Gastroesophageal sphincter (tissue), 4 donors: Measurements from ENCODE around the gene NR6A1. TPM values are rescaled to one million over a fixed set of nuclear protein-coding genes. Genes with fewer than 3 reads are reported as not detected.

Experiments used
- ATAC-seq: fragments of 150-250 bp; one replicate; pipeline ENCODE4 v1.9.1; 2016; ENCODE audit warnings: mild to moderate bottlenecking, moderate library complexity
- H3K27ac ChIP-seq, 4 donors: fragments of 200-600 bp; sonication (generic) in 3 of 4; 1 replicate in 3 of 4; 2 replicates in 1 of 4; pipeline ENCODE4 v1.5.1; 2016 to 2019
- H3K27me3 ChIP-seq: fragments of 200-600 bp; sonication (generic); one replicate; pipeline ENCODE4 v1.5.1; 2019
- H3K36me3 ChIP-seq, 2 donors: fragments of 200-600 bp; sonication (generic); one replicate each; pipeline ENCODE4 v1.5.1; 2019; ENCODE audit warnings: control low read depth in 1 of 2
- H3K4me1 ChIP-seq, 3 donors: fragments of 200-600 bp; sonication (generic); 1 replicate in 2 of 3; 2 replicates in 1 of 3; pipeline ENCODE4 v1.5.1; 2016 to 2019; ENCODE audit warnings: control low read depth in 2 of 3
- H3K4me3 ChIP-seq, 2 donors: fragments of 200-600 bp; sonication (generic); one replicate each; pipeline ENCODE4 v1.5.1; 2019; ENCODE audit warnings: mild to moderate bottlenecking in 1 of 2, moderate library complexity in 1 of 2
- H3K9me3 ChIP-seq, 3 donors: fragments of 200-600 bp; sonication (generic); one replicate each; pipeline ENCODE4 v1.5.1; 2017 to 2019; ENCODE audit warnings: control low read depth in 2 of 3
- EP300 ChIP-seq: sonication (generic); formaldehyde crosslinking; IDR thresholded peaks from one replicate; pipeline ENCODE4 v1.6.1; 2017; ENCODE audit warnings: antibody characterized with exemption, mild to moderate bottlenecking
- POLR2A ChIP-seq, 2 donors: fragments of 450-650 bp; IDR thresholded peaks; one replicate each; pipeline ENCODE4 v1.6.1; 2017; ENCODE audit warnings: antibody characterized with exemption in 2 of 2, mild to moderate bottlenecking in 2 of 2, moderate library complexity in 1 of 2
- POLR2AphosphoS5 ChIP-seq: sonication (generic); formaldehyde crosslinking; IDR thresholded peaks from one replicate; pipeline ENCODE4 v1.6.1; 2017; ENCODE audit warnings: antibody characterized with exemption
- WGBS, 2 donors: methylation state at CpG; one replicate each; pipeline ENCODE4 v1.1.5; 2018; ENCODE audit warnings: low coverage in 1 of 2; 5-methylcytosine and 5-hydroxymethylcytosine counted together
- total RNA-seq, 4 donors: library from RNA; depleted of rRNA; stranded (reverse); fragments of >200 nt; gene quantifications; one replicate each; pipeline ENCODE4 v1.1.0, GENCODE V29; 2016
- TF ChIP-seq, protein P1 (sequence below), 4 experiments: fragments of 200-600 bp in 2 of 4; fragments of 450-650 bp in 2 of 4; sonication (generic) in 1 of 4; IDR thresholded peaks; one replicate each; pipeline ENCODE4 v1.5.1; 2017 to 2019; ENCODE audit warnings: antibody characterized with exemption in 4 of 4, mild to moderate bottlenecking in 2 of 4, moderate library complexity in 2 of 4

NR6A1 gene
- total RNA-seq, 4 donors from 2014 or later = 0.16 to 4.4 (median 0.62) TPM

DNA sequence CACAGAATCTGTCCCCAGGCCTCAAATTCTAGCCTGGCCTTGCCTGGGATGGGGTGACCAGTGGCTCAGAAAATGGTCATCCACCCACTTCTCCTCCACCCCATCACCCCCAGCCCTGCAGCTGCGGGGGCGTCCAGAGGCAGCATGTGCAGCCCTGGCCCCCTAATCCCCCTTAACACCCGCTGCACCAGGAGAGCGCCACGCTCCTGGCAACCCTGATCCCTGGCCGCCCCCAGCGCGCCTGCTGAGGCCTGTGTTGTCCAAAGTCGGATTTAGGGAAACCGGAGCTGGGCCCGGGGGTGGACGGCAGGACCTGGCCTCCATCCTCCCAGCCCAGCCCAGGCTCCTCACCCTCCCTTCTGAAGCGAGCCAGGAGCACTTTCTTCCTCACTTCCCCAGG lies 285.9 kb downstream of the NR6A1 start:
- TF ChIP-seq POLR2A (IDR thresholded peaks at IDR 0.05) (no peak), EP300 (no peak), POLR2AphosphoS5 (no peak)
- TF ChIP-seq, protein P1, sequence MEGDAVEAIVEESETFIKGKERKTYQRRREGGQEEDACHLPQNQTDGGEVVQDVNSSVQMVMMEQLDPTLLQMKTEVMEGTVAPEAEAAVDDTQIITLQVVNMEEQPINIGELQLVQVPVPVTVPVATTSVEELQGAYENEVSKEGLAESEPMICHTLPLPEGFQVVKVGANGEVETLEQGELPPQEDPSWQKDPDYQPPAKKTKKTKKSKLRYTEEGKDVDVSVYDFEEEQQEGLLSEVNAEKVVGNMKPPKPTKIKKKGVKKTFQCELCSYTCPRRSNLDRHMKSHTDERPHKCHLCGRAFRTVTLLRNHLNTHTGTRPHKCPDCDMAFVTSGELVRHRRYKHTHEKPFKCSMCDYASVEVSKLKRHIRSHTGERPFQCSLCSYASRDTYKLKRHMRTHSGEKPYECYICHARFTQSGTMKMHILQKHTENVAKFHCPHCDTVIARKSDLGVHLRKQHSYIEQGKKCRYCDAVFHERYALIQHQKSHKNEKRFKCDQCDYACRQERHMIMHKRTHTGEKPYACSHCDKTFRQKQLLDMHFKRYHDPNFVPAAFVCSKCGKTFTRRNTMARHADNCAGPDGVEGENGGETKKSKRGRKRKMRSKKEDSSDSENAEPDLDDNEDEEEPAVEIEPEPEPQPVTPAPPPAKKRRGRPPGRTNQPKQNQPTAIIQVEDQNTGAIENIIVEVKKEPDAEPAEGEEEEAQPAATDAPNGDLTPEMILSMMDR (IDR thresholded peaks at IDR 0.05) = no peak

DNA sequence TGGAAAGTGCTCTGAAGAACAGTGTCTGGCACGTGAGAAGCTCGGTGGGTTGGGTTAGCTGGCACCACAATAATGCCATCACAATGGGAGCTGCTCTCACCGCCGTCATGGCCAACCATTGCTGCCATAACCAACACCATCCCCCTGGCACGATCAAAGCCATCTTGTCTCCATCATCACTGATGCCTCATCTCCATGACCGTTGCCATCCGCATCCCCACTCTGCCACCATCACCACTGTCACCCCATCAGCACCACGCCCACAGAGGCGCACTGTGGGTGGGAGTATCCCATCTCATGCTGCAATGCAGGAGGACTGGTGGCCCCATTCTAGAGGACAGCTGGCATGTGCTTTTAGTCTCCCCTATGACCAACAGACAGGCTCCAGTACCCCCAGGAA lies 287.6 kb downstream of the NR6A1 start:
- no peak for ATAC-seq
- Histone ChIP-seq H3K27me3 (peaks cover 83% of the 10 kb centered on the region), H3K36me3 (no peaks in the 10 kb centered on the region), H3K4me1 (no peaks in the 10 kb centered on the region), H3K9me3 (no peaks in the 10 kb centered on the region), H3K4me3 (no peak overlapping the region), H3K27ac (no peak overlapping the region)
- TF ChIP-seq, protein P1 (IDR thresholded peaks at IDR 0.05) = no peak
- TF ChIP-seq POLR2A (IDR thresholded peaks at IDR 0.05) (no peak), EP300 (no peak), POLR2AphosphoS5 (no peak)
- 89 to 93% methylated on average over 3 to 4 of the region's 9 CpGs for WGBS, 2 donors

More for the DNA sequence above, 285.9 kb downstream of the NR6A1 start:
- H3K9me3 ChIP-seq = no peaks in the 10 kb centered on the region
- 58% methylated on average over 4 of the region's 13 CpGs; no CpG with 5 or more reads in 1 of the 2 donors for whole genome bisulfite sequencing, 2 donors
- H3K36me3 ChIP-seq = no peaks in the 10 kb centered on the region
- ATAC-seq = no peak
- peaks cover 82% of the 10 kb centered on the region for H3K27me3 ChIP-seq
- no peaks in the 10 kb centered on the region for H3K4me1 ChIP-seq
- no peak overlapping the region for H3K27ac ChIP-seq
- H3K4me3 ChIP-seq = no peak overlapping the region

DNA sequence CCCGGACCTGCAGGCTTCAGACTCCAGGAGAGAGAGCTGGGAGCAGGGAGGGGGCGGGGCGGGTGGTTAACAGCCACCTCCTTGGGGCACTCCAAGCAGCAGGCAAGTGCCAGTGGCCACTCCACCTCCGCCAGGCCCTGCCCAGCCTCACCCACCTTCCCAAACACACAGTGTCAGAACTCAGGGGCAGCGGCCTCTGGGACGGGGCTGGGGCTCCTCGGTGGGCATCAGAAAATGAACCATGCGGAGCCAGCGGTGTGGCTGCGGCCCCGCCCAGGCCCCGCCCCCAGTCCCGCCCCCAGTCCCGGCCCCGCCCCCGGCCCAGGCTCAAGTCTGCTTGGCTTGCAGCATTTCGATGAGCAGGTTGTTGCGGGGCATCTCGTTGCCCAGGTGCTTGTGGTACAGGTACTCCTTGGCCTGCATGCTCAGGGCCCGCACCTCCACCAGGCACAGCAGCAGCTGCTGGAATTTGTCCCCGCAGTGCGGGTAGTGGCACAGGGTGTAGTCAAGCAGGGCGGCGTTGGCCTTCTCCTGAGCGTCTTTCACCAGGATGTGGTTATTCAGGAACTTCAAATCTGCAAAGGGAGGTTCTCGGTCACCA lies 288.6 kb downstream of the NR6A1 start:
- Histone ChIP-seq H3K27ac (no peak overlapping the region), H3K27me3 (peaks cover 83% of the 10 kb centered on the region), H3K9me3 (no peaks in the 10 kb centered on the region), H3K4me1 (peaks cover 0 to 8% (median 5%) of the 10 kb centered on the region in 3 donors), H3K4me3 (no peak overlapping the region), H3K36me3 (no peaks in the 10 kb centered on the region)
- no peak for ATAC-seq
- 7 to 38% methylated on average over 3 to 8 of the region's 26 CpGs for WGBS, 2 donors
- TF ChIP-seq POLR2A (IDR thresholded peaks at IDR 0.05) (no peak), EP300 (no peak), POLR2AphosphoS5 (no peak)
- TF ChIP-seq, protein P1 (IDR thresholded peaks at IDR 0.05) = no peak

- peaks cover 83% of the 10 kb centered on the region for H3K27me3 ChIP-seq
- no peak overlapping the region for H3K27ac ChIP-seq
- TF ChIP-seq POLR2AphosphoS5 = no peak
- TF ChIP-seq, protein P1 (IDR thresholded peaks at IDR 0.05) = no peak
- TF ChIP-seq EP300 = no peak
- TF ChIP-seq POLR2A (IDR thresholded peaks at IDR 0.05) = no peak
- H3K36me3 ChIP-seq = no peaks in the 10 kb centered on the region
- H3K9me3 ChIP-seq = no peaks in the 10 kb centered on the region
- no CpG with 5 or more reads among the region's 17 CpGs for WGBS, 2 donors
- H3K4me3 ChIP-seq = no peak overlapping the region
- no peak for ATAC-seq
- H3K4me1 ChIP-seq = peaks cover 0 to 14% (median 6%) of the 10 kb centered on the region in 3 donors
Measured at GRCh38 chr9:124481115-124481514, 290.0 kb downstream of the NR6A1 start.

GRCh38 chr9:124480621-124480981 lies 290.5 kb downstream of the NR6A1 start:
- no CpG with 5 or more reads among the region's 7 CpGs for WGBS, 2 donors

More at GRCh38 chr9:124480621-124480981, 290.5 kb downstream of the NR6A1 start:
- Histone ChIP-seq H3K27ac (no peak overlapping the region), H3K4me3 (no peak overlapping the region), H3K27me3 (peaks cover 83% of the 10 kb centered on the region), H3K9me3 (no peaks in the 10 kb centered on the region), H3K36me3 (no peaks in the 10 kb centered on the region), H3K4me1 (peaks cover 0 to 14% (median 6%) of the 10 kb centered on the region in 3 donors)
- no peak for ATAC-seq
- TF ChIP-seq EP300 = no peak
- no peak for TF ChIP-seq POLR2A (IDR thresholded peaks at IDR 0.05)
- TF ChIP-seq POLR2AphosphoS5 = no peak
- TF ChIP-seq, protein P1 (IDR thresholded peaks at IDR 0.05) = no peak
